GM18868 (cell line): ENCODE measurements around the gene ULBP3.
"Not testable (repeated sequence)": the region's sequence is repeated elsewhere in the genome, so short reads cannot be mapped to it uniquely, and the experiment has no call there.

ENCODE experiments used
- ATAC-seq: cut with Tn5 transposase; IDR thresholded peaks from one replicate; pipeline ENCODE4 v1.9.1; 2021; ENCODE audit warnings: mild to moderate bottlenecking, moderate library complexity; ENCODE audit not compliant: unreplicated experiment

ULBP3 gene

DNA sequence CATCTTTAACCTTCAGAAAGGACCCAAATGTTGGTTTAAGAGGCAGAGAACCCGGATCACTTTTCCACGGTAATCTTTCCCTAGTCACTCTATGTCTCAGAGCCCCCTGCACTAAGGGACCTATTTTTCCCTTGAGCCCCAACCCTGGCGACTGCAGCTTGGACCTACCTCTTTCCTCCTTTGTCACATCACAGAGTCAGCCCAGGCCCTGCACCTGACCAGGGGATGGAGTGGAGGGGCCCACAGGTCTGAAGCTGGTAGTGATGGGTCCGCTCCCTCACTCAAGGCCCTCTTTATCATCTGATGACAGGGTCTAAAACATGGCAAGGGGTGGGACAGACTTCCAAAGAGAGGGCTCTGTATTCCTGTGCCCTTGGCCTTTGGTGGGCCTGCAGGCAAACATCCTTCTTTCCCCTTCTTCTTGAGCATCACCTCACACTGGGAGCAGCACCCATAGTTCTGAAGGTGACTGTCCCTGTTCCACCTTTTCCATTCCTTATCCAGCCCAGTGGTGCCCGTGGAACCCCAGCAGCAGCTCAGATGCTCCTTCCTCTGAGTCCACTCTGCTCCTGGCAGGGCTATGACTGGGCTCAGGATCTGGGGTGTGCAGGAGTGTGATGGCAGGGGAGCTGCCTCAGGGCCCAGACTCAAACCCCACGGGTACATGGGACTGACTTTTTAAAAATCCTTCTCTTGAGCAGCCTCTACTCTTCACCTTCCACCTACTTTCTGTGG lies 49.9 kb downstream of the ULBP3 start:
- no peak for ATAC-seq

DNA sequence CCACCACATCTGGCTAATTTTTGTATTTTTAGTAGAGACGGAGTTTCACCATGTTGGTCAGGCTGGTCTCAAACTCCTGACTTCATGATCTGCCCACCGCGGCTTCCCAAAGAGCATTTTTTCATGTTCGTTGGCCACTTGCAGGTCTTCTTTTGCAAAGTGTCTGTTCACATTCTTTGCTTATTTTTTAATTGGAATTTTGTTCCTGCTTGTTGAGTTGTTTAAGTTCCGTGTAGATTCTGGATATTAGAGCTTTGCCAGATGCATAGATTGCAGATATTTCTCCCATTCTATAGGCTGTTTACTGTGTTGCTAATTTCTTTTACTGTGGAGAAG lies 51.8 kb downstream of the ULBP3 start:
- ATAC-seq: not testable (repeated sequence)

DNA sequence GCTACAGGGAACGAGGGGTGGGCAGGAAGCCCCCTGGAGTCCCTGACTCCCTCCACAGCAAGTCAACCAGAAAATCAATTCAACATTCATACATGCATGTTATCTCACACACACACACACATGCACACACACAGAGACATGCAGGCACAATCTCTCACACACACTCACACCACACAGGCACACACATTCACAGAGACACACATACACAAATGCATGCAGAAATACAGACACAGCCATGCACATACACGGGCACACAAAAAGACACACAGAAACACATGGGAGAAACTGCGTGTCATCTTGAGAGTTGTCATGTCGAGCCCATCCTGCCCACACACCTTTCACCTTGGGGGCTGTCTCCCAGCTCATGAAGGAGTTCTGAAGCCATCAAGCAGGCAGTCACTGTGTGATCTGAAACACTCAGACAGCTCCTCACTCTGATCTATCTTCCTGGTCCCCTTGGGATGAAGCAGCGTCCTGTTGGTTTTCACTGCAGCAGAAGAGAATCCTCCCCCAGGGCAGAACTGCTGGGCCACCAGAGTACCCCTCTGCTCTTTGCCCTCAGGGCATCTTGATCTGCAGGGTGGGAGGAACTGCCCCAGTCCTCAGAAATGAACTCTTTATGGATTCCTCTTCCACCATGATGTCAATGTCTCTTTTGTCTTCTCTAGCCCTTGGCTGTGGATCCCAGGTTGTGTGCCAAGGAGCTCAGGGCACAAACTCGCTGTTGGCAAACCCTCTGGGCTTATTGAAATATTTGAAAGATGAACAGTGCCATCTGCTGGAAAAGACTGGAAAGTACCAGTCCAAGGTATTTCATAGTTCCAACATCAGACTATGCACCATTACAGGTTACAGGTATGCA lies 52.4 kb downstream of the ULBP3 start:
- ATAC-seq: peak; percentile 72

DNA sequence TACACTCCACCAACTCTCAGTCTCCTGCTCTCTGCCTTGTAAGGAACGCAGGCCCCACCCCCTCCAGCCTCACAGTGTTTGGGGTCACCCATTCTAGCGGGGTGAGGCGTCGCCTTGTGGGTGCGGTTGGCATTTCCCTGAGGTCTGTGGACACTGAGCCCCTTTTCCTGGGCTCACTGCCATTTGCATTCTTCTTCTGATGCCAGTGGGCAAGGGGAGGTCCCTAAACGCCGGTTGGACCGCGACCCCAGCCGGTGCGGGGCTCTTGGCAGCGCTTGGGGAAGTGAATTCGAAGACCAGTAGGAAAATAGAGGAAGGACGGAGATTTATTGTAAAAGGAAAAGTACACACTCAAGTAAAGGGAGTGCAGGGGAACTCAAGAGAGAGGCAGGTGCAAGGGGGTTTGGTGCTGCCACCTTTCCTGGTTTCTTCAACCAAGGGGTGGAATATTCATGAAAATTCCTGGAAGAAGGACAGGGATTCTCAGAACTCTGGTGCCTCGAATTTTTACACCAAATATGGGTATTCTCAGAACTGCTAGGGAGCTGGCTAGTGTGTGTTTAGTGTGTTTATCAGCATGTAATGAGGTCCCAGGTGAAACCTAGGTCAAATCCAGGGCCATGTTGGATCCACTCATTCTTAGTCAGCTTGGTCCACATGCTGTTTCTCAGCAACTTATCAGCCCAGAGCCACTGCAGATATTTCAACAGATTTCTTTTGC lies 53.5 kb downstream of the ULBP3 start:
- ATAC-seq: not testable (repeated sequence)

DNA sequence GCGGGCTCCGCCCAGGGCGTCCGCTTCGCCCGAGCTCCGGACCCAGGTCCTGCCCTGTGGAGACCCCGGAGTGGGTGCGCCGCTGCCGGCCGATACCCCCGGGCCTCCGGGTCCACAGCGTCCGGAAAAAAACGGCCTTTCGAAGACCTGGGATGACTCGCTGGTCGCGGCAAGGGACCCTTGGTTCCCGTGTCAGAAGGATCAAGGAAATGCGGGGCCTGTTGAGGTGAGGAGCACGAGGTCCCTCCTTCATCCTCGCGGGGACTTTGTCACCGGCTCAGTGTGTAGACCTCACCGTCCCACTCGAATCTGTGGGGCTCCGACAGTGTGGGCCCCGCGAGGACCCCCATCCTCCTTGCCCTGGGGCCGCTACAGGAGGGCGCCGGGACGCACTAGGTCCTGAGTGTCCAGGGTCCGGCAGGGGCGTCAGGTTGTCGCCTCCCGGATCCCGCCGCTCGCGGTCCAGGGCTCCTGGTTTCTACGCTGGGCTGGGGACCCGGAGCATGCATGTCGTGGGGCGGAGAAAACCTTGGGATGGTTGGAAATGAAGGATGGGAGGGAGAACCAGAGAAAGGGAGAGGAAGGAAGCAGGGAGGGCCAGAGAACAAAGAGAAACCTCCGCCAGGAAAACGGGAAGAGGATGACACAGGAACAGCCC lies 54.2 kb downstream of the ULBP3 start:
- not testable (repeated sequence) for ATAC-seq

DNA sequence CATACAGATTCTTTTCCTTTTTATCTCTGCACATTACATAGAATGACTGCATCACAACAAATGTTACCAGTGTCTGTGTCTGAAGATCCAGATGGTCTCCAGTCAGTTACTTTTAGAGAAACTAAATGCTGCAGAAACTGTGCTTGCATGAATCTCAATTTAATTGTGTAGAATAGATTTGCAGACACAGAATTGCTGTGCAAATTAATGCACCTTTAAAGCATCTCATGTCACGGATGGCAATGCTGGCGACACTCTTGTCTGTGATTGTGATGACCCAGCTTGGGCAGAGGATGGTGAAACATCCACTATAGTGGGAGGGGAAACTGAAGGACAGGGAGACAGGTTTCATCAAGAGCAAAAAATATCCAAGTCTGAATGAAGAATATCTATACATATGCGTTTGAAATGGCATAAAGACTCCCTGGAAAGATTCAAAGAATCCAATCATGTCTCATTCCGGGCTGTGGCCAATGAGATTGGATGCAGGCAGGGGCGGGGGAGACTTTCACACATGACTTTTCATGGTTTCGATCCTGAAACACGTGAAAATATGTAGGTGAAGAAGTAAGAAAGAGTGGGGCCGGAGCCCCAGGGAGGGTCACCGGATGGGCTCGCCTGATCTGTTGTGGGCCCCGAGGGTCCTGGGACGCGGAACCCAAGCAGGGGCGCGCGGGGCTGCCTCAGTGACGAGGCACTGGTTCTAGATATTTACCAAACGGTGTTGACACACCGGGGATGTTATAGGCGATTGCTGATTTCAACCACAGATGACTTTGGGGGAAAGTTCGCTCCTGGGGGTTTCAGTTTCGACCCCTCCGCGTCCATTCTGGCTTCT lies 54.9 kb downstream of the ULBP3 start:
- ATAC-seq: not testable (repeated sequence)

DNA sequence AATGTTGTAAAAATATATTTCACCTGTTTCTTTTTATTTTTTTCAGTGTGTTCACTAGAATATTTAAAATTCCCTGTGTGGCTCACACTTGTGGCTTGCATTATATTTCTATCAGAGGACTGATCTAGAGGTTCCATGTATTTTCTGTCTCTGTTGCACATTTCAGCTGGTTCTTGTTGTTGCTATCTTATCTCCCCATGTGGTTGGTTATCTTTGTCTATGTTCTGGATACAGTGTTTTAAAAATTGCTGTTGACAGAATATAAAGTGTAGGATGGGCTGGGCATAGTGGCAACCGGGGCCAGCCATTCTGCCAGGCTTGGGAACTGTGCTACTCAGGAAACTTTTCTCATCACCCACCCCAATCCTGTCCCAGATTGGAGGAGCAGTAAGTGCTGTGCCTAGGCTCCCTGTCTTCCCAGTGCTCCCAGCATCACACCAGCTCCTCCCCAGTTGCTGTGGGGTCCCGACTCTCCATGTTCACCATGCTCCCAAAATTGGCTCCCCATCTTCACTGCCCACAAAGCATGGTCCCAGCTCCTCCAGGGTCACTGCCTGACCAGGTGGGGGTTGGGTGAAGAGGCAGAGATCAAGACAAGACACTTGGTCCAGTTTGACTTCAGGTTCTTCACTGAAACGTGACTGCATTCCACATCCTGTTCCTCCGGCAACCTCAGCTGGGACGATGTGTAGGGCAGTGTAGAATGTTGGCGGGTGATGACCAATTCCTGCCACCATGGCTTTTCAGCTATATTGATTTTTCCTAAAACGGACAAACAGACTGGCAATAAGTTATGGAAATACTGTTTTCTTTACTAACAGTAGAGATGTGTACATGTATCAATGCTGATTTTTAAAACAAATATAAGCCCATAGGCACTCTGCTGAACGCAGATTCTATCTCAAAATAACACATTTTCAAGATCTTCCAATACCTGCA lies 55.8 kb downstream of the ULBP3 start:
- not testable (repeated sequence) for ATAC-seq
